ENCODE results near the gene ME1. TPM values are rescaled to one million over a fixed set of nuclear protein-coding genes. Genes with fewer than 3 reads are reported as not detected.

The ME1 gene
- total RNA-seq, 1 donor from 2014 or later: 12.8 TPM

- H3K27me3 ChIP-seq: no peaks in the 10 kb centered on the region
- H3K4me1 ChIP-seq: no peaks in the 10 kb centered on the region
- no peak for TF ChIP-seq CTCF (IDR thresholded peaks at IDR 0.05)
- DNase-seq (ENCODE audit: extremely low spot score in 2 of 2): no peak
- H3K4me3 ChIP-seq: no peak overlapping the region
- intact Hi-C loops (cut with DNase I): no loop called here
- no peak overlapping the region for H3K27ac ChIP-seq
- peaks cover 0 to 54% of the 10 kb centered on the region in 2 donors for H3K36me3 ChIP-seq
- H3K9me3 ChIP-seq: no peaks in the 10 kb centered on the region
Measured at GRCh38 chr6:83183082-83183828, 247.6 kb downstream of the ME1 start.

GRCh38 chr6:83182114-83182513 lies 248.7 kb downstream of the ME1 start:
- Histone ChIP-seq H3K9me3 (no peaks in the 10 kb centered on the region), H3K4me3 (no peak overlapping the region), H3K27me3 (no peaks in the 10 kb centered on the region), H3K4me1 (no peaks in the 10 kb centered on the region), H3K27ac (no peak overlapping the region), H3K36me3 (peaks cover 0 to 43% of the 10 kb centered on the region in 2 donors)
- TF ChIP-seq CTCF (IDR thresholded peaks at IDR 0.05): no peak
- no peak for TF ChIP-seq POLR2A (IDR thresholded peaks at IDR 0.05)
- intact Hi-C loops (cut with DNase I): no loop called here
- no peak for DNase-seq (ENCODE audit: extremely low spot score in 2 of 2)

DNA sequence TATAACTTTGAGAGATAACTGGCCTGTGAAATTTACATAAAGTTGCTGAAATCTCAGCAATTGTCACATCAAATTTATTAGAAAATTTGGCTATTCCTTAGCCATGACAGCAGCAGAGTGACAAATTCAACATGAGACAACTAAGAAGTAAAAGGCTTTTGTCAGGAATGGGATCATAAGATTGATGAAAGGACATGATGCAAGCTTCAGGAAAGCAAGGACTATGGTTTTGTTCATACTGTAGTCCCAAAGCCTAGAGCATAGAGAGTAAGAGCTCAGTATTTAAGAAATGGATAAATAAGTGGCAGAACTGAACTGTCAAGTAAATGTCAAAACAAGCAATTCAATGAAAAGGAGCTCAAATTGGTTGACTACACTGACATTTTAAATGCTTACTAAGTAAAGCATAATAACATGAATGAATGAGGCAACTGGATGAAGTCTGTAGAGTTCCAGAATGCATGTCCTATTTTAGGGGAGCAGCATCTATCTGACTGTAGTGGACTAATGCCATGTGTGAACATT lies 250.4 kb downstream of the ME1 start:
- DNase-seq (ENCODE audit: extremely low spot score in 2 of 2): no peak
- H3K4me3 ChIP-seq: no peak overlapping the region
- H3K27me3 ChIP-seq: no peaks in the 10 kb centered on the region
- no peak for TF ChIP-seq POLR2A (IDR thresholded peaks at IDR 0.05)
- no peak for TF ChIP-seq CTCF (IDR thresholded peaks at IDR 0.05)
- intact Hi-C loops (cut with DNase I): no loop called here
- no peak overlapping the region for H3K27ac ChIP-seq
- peaks cover 0 to 29% of the 10 kb centered on the region in 2 donors for H3K36me3 ChIP-seq
- no peaks in the 10 kb centered on the region for H3K9me3 ChIP-seq
- H3K4me1 ChIP-seq: no peaks in the 10 kb centered on the region

DNA sequence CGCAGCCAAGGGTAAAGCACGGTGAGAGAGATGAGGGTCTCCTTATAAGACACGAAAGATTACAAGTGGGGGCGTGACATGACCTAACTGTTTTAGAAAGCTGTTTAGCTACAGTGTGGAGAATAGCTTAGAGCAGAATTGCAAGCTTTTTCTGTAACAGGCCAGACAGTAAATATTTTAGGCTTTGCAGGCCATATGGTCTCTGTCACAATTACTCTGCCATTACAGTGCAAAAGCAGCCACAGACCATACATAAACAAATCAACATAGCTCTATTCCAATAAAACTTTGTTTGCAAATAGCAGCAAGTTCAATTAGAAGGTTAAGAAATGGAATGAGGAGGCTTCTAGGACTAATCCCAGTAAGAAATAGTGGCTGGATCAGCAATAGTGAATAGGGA lies 254.6 kb downstream of the ME1 start:
- TF ChIP-seq POLR2AphosphoS5 (IDR thresholded peaks at IDR 0.05; ENCODE audit: insufficient read depth in 1 of 2, low read depth in 1 of 2) (no peak), CTCF (IDR thresholded peaks at IDR 0.05) (no peak), POLR2A (IDR thresholded peaks at IDR 0.05) (no peak)
- Histone ChIP-seq H3K27ac (no peak overlapping the region), H3K9me3 (no peaks in the 10 kb centered on the region), H3K4me1 (no peaks in the 10 kb centered on the region), H3K27me3 (no peaks in the 10 kb centered on the region), H3K36me3 (peaks cover 0 to 49% of the 10 kb centered on the region in 2 donors), H3K4me3 (no peak overlapping the region)
- intact Hi-C loops (cut with DNase I): no loop called here
- DNase-seq (ENCODE audit: extremely low spot score in 2 of 2): no peak

DNA sequence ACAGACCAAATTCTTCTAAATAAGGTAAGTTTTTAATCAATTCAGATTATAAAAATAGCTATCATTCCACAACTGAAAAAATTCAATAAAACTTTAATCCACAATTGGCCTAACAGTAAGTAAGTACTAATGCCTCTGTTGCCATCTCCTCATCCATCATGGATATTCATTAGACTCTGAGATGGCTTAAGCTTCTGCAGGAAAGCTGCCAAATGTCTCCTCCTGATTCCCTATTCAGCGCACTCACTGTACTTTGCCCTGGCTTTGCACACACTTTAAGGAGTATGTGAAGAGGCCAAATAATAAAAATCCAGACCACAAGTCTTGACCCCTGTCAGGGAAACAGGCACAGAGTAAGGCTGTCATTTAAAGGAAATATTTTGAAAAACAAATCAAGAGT lies 261.3 kb downstream of the ME1 start:
- no peak for DNase-seq (ENCODE audit: extremely low spot score in 2 of 2)
- peaks cover 0 to 90% of the 10 kb centered on the region in 2 donors for H3K36me3 ChIP-seq
- H3K4me1 ChIP-seq: no peaks in the 10 kb centered on the region
- H3K9me3 ChIP-seq: no peaks in the 10 kb centered on the region
- H3K4me3 ChIP-seq: no peak overlapping the region
- intact Hi-C loops (cut with DNase I): no loop called here
- H3K27ac ChIP-seq: no peak overlapping the region
- no peak for TF ChIP-seq CTCF (IDR thresholded peaks at IDR 0.05)
- TF ChIP-seq POLR2A (IDR thresholded peaks at IDR 0.05): no peak
- TF ChIP-seq POLR2AphosphoS5 (IDR thresholded peaks at IDR 0.05; ENCODE audit: insufficient read depth in 1 of 2, low read depth in 1 of 2): no peak
- H3K27me3 ChIP-seq: no peaks in the 10 kb centered on the region

Measured in vagina (tissue), 2 donors.